ENCODE results near the gene CALML3.

The CALML3 gene

GRCh38 chr10:5538892-5539651 lies 14.3 kb downstream of the CALML3 start:
- no peak for DNase-seq (ENCODE audit: low read depth, low spot score)
- POLR2A ChIA-PET: interaction anchor here (0.8 to 1.1 kb wide), 3 partner anchors 10 to 77 kb away, joined by 3 read pairs; no protein-coding TSS in a partner anchor
- CTCF ChIA-PET: no interaction called here

GRCh38 chr10:5540080-5540479 lies 15.3 kb downstream of the CALML3 start:
- no peak for DNase-seq (ENCODE audit: low read depth, low spot score)
- ChIA-PET POLR2A (interaction anchor here (1.1 kb wide), 1 partner anchor 9 kb away, joined by 3 read pairs; no protein-coding TSS in a partner anchor), CTCF (interaction anchor here (0.6 kb wide), 1 partner anchor 333 kb away, joined by 3 read pairs; no protein-coding TSS in a partner anchor)
- no peak for TF ChIP-seq CTCF (IDR thresholded peaks at IDR 0.05; ENCODE audit: insufficient read depth, low read length, missing control alignments)
- no peak overlapping the region for H3K4me3 ChIP-seq (ENCODE audit: low read depth, low read length)

More at GRCh38 chr10:5538892-5539651, 14.3 kb downstream of the CALML3 start:
- no peak for TF ChIP-seq CTCF (IDR thresholded peaks at IDR 0.05; ENCODE audit: insufficient read depth, low read length, missing control alignments)
- no peak overlapping the region for H3K4me3 ChIP-seq (ENCODE audit: low read depth, low read length)

GRCh38 chr10:5540891-5541290 lies 16.1 kb downstream of the CALML3 start:
- DNase-seq (ENCODE audit: low read depth, low spot score): no peak
- no peak for TF ChIP-seq CTCF (IDR thresholded peaks at IDR 0.05; ENCODE audit: insufficient read depth, low read length, missing control alignments)
- ChIA-PET POLR2A (no interaction called here), CTCF (interaction anchor here (0.6 kb wide), 1 partner anchor 332 kb away, joined by 3 read pairs; no protein-coding TSS in a partner anchor)
- H3K4me3 ChIP-seq (ENCODE audit: low read depth, low read length): no peak overlapping the region

GRCh38 chr10:5542100-5542499 lies 17.3 kb downstream of the CALML3 start:
- no peak for TF ChIP-seq CTCF (IDR thresholded peaks at IDR 0.05; ENCODE audit: insufficient read depth, low read length, missing control alignments)
- H3K4me3 ChIP-seq (ENCODE audit: low read depth, low read length): no peak overlapping the region
- ChIA-PET CTCF (no interaction called here), POLR2A (no interaction called here)
- DNase-seq (ENCODE audit: low read depth, low spot score): no peak

- CTCF ChIA-PET: no interaction called here
- POLR2A ChIA-PET: no interaction called here
- no peak overlapping the region for H3K4me3 ChIP-seq (ENCODE audit: low read depth, low read length)
- no peak for DNase-seq (ENCODE audit: low read depth, low spot score)
- no peak for TF ChIP-seq CTCF (IDR thresholded peaks at IDR 0.05; ENCODE audit: insufficient read depth, low read length, missing control alignments)
Measured at GRCh38 chr10:5543623-5544022, 18.9 kb downstream of the CALML3 start.

GRCh38 chr10:5544216-5544805 lies 19.6 kb downstream of the CALML3 start:
- TF ChIP-seq CTCF (IDR thresholded peaks at IDR 0.05; ENCODE audit: insufficient read depth, low read length, missing control alignments): no peak
- no peak for DNase-seq (ENCODE audit: low read depth, low spot score)
- H3K4me3 ChIP-seq (ENCODE audit: low read depth, low read length): no peak overlapping the region
- CTCF ChIA-PET: no interaction called here
- POLR2A ChIA-PET: no interaction called here
